ENCODE measurements around the gene GRK1.

DNA sequence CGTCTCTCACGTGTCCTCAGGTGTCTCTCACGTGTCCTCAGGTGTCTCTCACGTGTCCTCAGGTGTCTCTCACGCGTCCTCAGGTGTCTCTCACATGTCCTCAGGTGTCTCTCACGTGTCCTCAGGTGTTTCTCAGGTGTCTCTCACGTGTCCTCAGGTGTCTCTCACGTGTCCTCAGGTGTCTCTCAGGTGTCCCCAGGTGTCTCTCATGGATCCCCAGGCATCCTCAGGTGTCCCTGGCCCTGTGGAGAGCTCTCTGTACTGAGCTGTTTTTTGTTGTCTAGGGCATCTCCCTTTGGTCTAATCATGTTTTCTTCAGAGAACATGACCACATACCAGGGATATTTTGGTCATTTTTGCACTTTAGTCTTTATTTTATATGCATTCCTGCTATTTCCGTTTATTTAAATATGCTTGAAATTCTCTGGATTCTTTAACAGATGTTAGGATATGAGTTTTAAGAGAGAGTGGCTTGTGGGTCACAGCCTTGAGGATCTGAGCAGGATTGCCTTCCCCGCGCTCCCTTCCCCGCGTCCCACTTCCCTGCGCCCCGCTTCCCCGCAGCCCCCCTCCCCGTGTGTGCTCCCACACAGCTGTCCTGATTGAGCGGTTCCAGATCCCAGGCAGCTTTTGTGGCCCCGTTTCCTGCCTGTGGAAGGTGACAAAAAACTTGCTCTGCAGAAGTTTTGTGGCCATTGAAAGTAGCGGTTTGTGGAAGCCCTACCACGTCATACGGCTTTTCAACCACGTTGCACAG lies 40.9 kb upstream of the GRK1 start:
- TF ChIP-seq, protein P1, sequence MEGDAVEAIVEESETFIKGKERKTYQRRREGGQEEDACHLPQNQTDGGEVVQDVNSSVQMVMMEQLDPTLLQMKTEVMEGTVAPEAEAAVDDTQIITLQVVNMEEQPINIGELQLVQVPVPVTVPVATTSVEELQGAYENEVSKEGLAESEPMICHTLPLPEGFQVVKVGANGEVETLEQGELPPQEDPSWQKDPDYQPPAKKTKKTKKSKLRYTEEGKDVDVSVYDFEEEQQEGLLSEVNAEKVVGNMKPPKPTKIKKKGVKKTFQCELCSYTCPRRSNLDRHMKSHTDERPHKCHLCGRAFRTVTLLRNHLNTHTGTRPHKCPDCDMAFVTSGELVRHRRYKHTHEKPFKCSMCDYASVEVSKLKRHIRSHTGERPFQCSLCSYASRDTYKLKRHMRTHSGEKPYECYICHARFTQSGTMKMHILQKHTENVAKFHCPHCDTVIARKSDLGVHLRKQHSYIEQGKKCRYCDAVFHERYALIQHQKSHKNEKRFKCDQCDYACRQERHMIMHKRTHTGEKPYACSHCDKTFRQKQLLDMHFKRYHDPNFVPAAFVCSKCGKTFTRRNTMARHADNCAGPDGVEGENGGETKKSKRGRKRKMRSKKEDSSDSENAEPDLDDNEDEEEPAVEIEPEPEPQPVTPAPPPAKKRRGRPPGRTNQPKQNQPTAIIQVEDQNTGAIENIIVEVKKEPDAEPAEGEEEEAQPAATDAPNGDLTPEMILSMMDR (IDR thresholded peaks at IDR 0.05; ENCODE audit: insufficient read depth, low read length, poor library complexity, severe bottlenecking): no peak
- TF ChIP-seq EZH2phosphoT487 (conservative IDR thresholded peaks at IDR 0.05; ENCODE audit: low read length): no peak

Measured in SU-DHL-6 (cell line).